Naive thymus-derived CD4-positive, alpha-beta T cell (primary cell): ENCODE data around the gene VSTM1. TPM values are rescaled to one million over a fixed set of nuclear protein-coding genes. Genes with fewer than 3 reads are reported as not detected.

Experiments used
- ATAC-seq: fragments of 150-1000 bp; cut with Tn5 transposase; 2 replicates; pipeline ENCODE4 v1.10.0; 2021; ENCODE audit warnings: mild to moderate bottlenecking, moderate library complexity
- CTCF ChIA-PET: fragments of 350-600 bp; sonication (Branson Sonifier 250); formaldehyde crosslinking; loops from one replicate; lab custom pipeline; 2021; ENCODE audit warnings: antibody characterized with exemption; lab: Charles Lee
- POLR2A ChIA-PET: fragments of 350-600 bp; sonication (Branson Sonifier 250); formaldehyde crosslinking; loops from one replicate; lab custom pipeline; 2021; ENCODE audit warnings: antibody characterized with exemption, inconsistent platforms; lab: Charles Lee
- DNase-seq, 9 donors: peaks; one replicate each; pipeline versions ENCODE4 v3.0.0 to v3.0.0-alpha.2; 2020 to 2022; ENCODE audit warnings: mixed read lengths in 1 of 9
- H3K27ac ChIP-seq: one replicate; pipeline ENCODE4 v1.7.0; 2013; ENCODE audit warnings: mild to moderate bottlenecking, low read depth, low read length, moderate library complexity
- H3K27me3 ChIP-seq, 2 donors: one replicate each; pipeline ENCODE4 v1.7.0; 2013; ENCODE audit warnings: low read length in 2 of 2, mild to moderate bottlenecking in 2 of 2, moderate library complexity in 2 of 2; ENCODE audit not compliant: control insufficient read depth in 2 of 2, insufficient read depth in 2 of 2
- H3K36me3 ChIP-seq, 3 experiments: 1 replicate in 2 of 3; 2 replicates in 1 of 3; pipeline ENCODE4 v1.7.0; 2013; ENCODE audit warnings: low read length in 3 of 3, mild to moderate bottlenecking in 3 of 3, moderate library complexity in 1 of 3; ENCODE audit not compliant: insufficient read depth in 3 of 3, control insufficient read depth in 2 of 3
- H3K4me1 ChIP-seq, 2 donors: one replicate each; pipeline ENCODE4 v1.7.0; 2013; ENCODE audit warnings: low read length in 2 of 2, mild to moderate bottlenecking in 2 of 2, moderate library complexity in 1 of 2; ENCODE audit not compliant: control insufficient read depth in 2 of 2, insufficient read depth in 2 of 2
- H3K4me3 ChIP-seq: 2 replicates; pipeline ENCODE4 v1.7.0; 2013; ENCODE audit warnings: mild to moderate bottlenecking, low read length
- H3K9me3 ChIP-seq, 3 experiments: 1 replicate in 2 of 3; 2 replicates in 1 of 3; pipeline ENCODE4 v1.7.0; 2013; ENCODE audit warnings: low read length in 3 of 3; ENCODE audit not compliant: control insufficient read depth in 2 of 3
- H3K27ac Mint-ChIP-seq, 9 donors: one replicate each; pipeline ENCODE4 v1.8.0; 2020 to 2022; ENCODE audit warnings: mixed read lengths in 9 of 9, mild to moderate bottlenecking in 8 of 9, moderate library complexity in 5 of 9, inconsistent platforms in 2 of 9
- H3K27me3 Mint-ChIP-seq, 5 donors: one replicate each; pipeline ENCODE4 v1.8.0; 2021 to 2022; ENCODE audit warnings: mixed read lengths in 5 of 5, mild to moderate bottlenecking in 1 of 5
- H3K36me3 Mint-ChIP-seq, 5 donors: one replicate each; pipeline ENCODE4 v1.8.0; 2020 to 2022; ENCODE audit warnings: mixed read lengths in 5 of 5, mild to moderate bottlenecking in 3 of 5, inconsistent platforms in 1 of 5
- H3K4me1 Mint-ChIP-seq, 7 donors: one replicate each; pipeline ENCODE4 v1.8.0; 2020 to 2022; ENCODE audit warnings: mixed read lengths in 7 of 7, mild to moderate bottlenecking in 3 of 7, inconsistent platforms in 1 of 7
- H3K4me3 Mint-ChIP-seq, 10 donors: one replicate each; pipeline ENCODE4 v1.8.0; 2020 to 2022; ENCODE audit warnings: mild to moderate bottlenecking in 10 of 10, mixed read lengths in 10 of 10, moderate library complexity in 6 of 10, inconsistent platforms in 2 of 10
- H3K9me3 Mint-ChIP-seq, 11 donors: one replicate each; pipeline ENCODE4 v1.8.0; 2020 to 2022; ENCODE audit warnings: mixed read lengths in 11 of 11, mild to moderate bottlenecking in 4 of 11, inconsistent platforms in 1 of 11, moderate library complexity in 1 of 11
- intact Hi-C, 2 donors: fragments of 100-400 bp; cut with micrococcal nuclease; formaldehyde crosslinking; loops; one replicate each; pipeline ENCODE4 v1.15.1; 2023
- polyA plus RNA-seq, 2 donors: library from polyadenylated mRNA; unstranded; fragments of 300-500 nt; fragmentation: Illumina TruSeq; gene quantifications; one replicate each; pipeline ENCODE4 v1.2.3, GENCODE V29; 2021
- total RNA-seq, 6 experiments: library from RNA in 5 of 6; stranded (reverse) in 5 of 6; gene quantifications; 1 replicate in 5 of 6; 2 replicates in 1 of 6; pipeline ENCODE4 v1.2.3 and lab custom pipeline; 2021 to 2026

Gene VSTM1, protein sequence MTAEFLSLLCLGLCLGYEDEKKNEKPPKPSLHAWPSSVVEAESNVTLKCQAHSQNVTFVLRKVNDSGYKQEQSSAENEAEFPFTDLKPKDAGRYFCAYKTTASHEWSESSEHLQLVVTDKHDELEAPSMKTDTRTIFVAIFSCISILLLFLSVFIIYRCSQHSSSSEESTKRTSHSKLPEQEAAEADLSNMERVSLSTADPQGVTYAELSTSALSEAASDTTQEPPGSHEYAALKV
- total RNA-seq (1 to 10 TPM in 2 of 5 experiments, not detected in 3; 1.7 to 2.1 TPM), polyA plus RNA-seq (not detected), total RNA-seq (lab: John Stamatoyannopoulos, UW) (not detected)

DNA sequence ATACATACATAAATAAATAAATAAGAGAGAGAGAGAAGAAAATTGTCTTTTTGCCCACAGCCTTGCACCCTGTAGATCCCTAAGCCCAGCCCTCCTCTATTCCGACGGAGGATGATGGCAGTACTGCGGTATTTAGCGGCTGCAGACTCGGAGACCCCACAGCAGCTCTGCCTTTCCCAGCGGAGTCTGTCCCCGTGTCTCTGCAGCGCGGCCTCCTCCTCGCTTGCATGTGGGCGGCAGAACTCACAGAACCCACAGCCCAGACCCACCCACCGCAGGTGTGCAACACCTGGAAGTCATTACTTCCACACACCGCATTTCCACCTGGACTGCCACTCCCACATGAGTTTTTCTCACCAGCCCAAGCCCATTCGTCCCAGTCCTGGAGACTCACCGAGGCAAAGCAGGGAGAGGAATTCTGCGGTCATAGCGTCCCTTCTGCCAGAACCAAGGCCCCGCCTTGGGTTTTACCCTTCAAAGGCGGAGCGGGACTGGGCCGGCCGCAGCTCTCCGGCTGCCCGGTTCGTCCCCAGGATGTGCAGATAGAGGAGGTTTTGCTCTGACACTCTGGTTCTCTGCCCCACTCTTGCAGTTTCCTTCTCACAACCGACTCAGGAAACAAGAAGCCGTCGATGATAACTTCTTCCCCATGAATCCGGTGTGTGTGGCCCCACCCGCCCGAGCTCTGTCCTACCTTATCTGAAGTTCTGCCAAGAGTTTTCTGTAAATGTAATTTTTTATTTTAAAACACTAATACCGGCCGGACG is at the start of gene VSTM1:
TSS of gene VSTM1 (minus strand) at position 548 of the 767 bp plus-strand sequence. CDS start at position 428, 120 bp downstream.
- DNase-seq (no peak), ATAC-seq (no peak)
- CTCF ChIA-PET, result no interaction called here
- H3K27ac Mint-ChIP-seq, result no peak within 1 kb of the TSS
- no peak within 1 kb of the TSS for H3K4me3 Mint-ChIP-seq
- no peaks in the 10 kb centered on the region for H3K36me3 Mint-ChIP-seq
- Histone ChIP-seq H3K4me3 (no peak within 1 kb of the TSS), H3K27ac (no peak within 1 kb of the TSS), H3K27me3 (no peaks in the 10 kb centered on the region), H3K9me3 (no peaks in the 10 kb centered on the region), H3K36me3 (no peaks in the 10 kb centered on the region), H3K4me1 (no peaks in the 10 kb centered on the region)
- POLR2A ChIA-PET, result no interaction called here
- H3K27me3 Mint-ChIP-seq, result peaks cover 11 to 61% (median 21%) of the 10 kb centered on the region in 5 donors
- peaks cover 0 to 4% (median 0%) of the 10 kb centered on the region in 11 donors for H3K9me3 Mint-ChIP-seq
- intact Hi-C loops, result no loop called here
- H3K4me1 Mint-ChIP-seq, result peaks cover 0 to 2% (median 0%) of the 10 kb centered on the region in 7 donors

DNA sequence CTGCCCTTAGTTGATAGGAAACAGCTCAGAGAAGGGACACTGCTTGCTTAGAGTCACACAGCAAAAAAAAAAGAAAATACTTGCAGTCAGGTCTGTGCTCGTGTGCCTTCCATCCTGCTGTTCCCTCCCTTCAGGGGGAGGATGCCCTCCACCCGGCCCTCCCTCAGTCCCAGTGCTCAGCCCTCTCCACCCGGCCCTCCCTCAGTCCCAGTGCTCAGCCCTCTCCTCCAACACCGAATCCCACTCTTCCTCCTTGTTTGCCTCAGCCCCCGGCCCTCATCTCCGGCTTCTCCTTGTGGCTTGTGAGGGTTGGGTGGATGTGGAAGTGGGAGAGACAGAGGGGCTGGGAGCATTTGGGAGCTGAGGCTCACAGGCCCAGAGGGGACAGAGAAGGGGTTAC is 46.0 kb upstream of the VSTM1 start:
- no peak overlapping the region for H3K4me3 Mint-ChIP-seq
- ATAC-seq (no peak), DNase-seq (peak in 1 of 9 donors; percentile 2)
- no peak overlapping the region for H3K4me3 ChIP-seq
- H3K9me3 ChIP-seq, result no peaks in the 10 kb centered on the region
- intact Hi-C loops, result loop anchor here in 1 of 2 donors (10.0 kb wide), 1 partner anchor 1005 kb away; the partner anchor contains the start of gene PPP1R12C
- no peak overlapping the region for H3K27ac ChIP-seq
- ChIA-PET CTCF (interaction anchor here (0.6 kb wide), 1 partner anchor 27 kb away, joined by 4 read pairs; no protein-coding TSS in a partner anchor), POLR2A (no interaction called here)
- peaks cover 3 to 27% (median 4%) of the 10 kb centered on the region in 5 donors for H3K36me3 Mint-ChIP-seq
- peaks cover 8 to 9% of the 10 kb centered on the region in 2 donors for H3K4me1 ChIP-seq
- H3K4me1 Mint-ChIP-seq, result peaks cover 12 to 35% (median 29%) of the 10 kb centered on the region in 7 donors
- H3K9me3 Mint-ChIP-seq, result no peaks in the 10 kb centered on the region
- H3K27ac Mint-ChIP-seq, result no peak overlapping the region
- no peaks in the 10 kb centered on the region for H3K27me3 ChIP-seq
- no peaks in the 10 kb centered on the region for H3K27me3 Mint-ChIP-seq
- H3K36me3 ChIP-seq, result peaks cover 4 to 58% (median 14%) of the 10 kb centered on the region in 3 experiments

DNA sequence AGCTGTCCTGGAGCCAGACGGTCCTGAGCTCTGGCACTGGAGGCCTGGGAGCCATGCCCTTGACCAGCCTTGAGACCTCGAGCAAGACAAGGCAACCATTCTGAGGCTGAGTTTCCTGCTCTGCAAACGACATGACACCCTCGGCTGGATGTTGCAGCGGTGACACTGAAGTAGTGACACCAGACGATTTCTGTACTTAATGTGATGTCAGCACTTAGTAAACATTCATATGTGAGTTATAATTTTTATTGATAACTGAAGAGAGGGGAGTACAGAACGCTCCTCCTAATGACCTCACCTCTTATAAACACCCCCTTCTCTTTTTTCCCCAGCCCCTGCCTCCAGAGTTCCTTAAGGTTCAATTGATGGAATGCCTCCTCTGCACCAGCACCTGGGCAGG is 44.8 kb upstream of the VSTM1 start:
- H3K36me3 ChIP-seq, result peaks cover 4 to 58% (median 14%) of the 10 kb centered on the region in 3 experiments

DNA sequence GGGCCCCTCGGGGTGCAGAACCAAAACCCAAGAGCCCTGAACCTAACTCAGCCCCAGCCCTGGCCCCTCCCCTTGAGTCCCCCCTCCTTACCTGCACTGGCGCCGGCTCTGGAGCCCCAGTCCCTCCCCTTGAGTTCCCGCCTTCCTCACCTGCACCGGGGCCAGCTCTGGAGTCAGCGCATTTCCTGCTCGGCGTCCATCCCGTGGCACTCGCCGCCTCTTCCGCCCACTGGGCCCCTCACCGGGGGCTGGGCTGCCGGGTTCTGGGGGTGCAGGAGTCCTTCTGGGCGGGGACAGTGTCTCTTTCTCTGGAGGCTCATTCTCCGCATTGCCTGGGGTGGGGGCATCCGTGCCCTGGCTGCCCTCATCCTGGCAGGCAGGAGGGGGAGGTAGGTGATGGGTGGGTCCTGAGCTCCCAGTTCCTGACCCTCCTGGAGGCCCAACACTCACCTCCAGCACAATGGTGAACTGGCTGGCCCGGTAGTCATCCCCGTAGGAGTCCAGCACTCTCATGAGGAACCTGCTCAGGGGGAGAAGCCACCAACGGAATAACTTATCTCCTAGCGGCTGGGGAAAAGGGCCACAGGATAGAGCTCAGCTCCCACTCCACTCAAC is 44.3 kb upstream of the VSTM1 start:
- H3K4me1 ChIP-seq, result peaks cover 0 to 6% of the 10 kb centered on the region in 2 donors
- ATAC-seq (no peak), DNase-seq (peak in 1 of 9 donors; percentile 4)
- H3K27me3 Mint-ChIP-seq, result no peaks in the 10 kb centered on the region
- H3K4me1 Mint-ChIP-seq, result peaks cover 0 to 29% (median 25%) of the 10 kb centered on the region in 7 donors
- ChIA-PET POLR2A (no interaction called here), CTCF (interaction anchor here (0.6 kb wide), 1 partner anchor 11 kb away, joined by 3 read pairs; no protein-coding TSS in a partner anchor)
- peaks cover 3 to 27% (median 4%) of the 10 kb centered on the region in 5 donors for H3K36me3 Mint-ChIP-seq
- H3K9me3 Mint-ChIP-seq, result no peaks in the 10 kb centered on the region
- intact Hi-C loops, result no loop called here
- H3K4me3 Mint-ChIP-seq, result no peak overlapping the region
- H3K4me3 ChIP-seq, result no peak overlapping the region
- H3K9me3 ChIP-seq, result no peaks in the 10 kb centered on the region
- H3K36me3 ChIP-seq, result peaks cover 4 to 59% (median 14%) of the 10 kb centered on the region in 3 experiments
- H3K27ac Mint-ChIP-seq, result peak overlapping the region in 1 of 9 donors; percentile 49
- no peaks in the 10 kb centered on the region for H3K27me3 ChIP-seq
- no peak overlapping the region for H3K27ac ChIP-seq

More for the DNA sequence above, 44.8 kb upstream of the VSTM1 start:
- DNase-seq (no peak), ATAC-seq (no peak)
- Histone ChIP-seq H3K4me1 (peaks cover 0 to 1% of the 10 kb centered on the region in 2 donors), H3K9me3 (no peaks in the 10 kb centered on the region), H3K27ac (no peak overlapping the region), H3K27me3 (no peaks in the 10 kb centered on the region), H3K4me3 (no peak overlapping the region)
- intact Hi-C loops, result no loop called here
- no peak overlapping the region for H3K4me3 Mint-ChIP-seq
- no peak overlapping the region for H3K27ac Mint-ChIP-seq
- peaks cover under 1 to 29% (median 23%) of the 10 kb centered on the region in 7 donors for H3K4me1 Mint-ChIP-seq
- no peaks in the 10 kb centered on the region for H3K9me3 Mint-ChIP-seq
- POLR2A ChIA-PET, result no interaction called here
- peaks cover 3 to 27% (median 4%) of the 10 kb centered on the region in 5 donors for H3K36me3 Mint-ChIP-seq
- CTCF ChIA-PET, result no interaction called here
- no peaks in the 10 kb centered on the region for H3K27me3 Mint-ChIP-seq

DNA sequence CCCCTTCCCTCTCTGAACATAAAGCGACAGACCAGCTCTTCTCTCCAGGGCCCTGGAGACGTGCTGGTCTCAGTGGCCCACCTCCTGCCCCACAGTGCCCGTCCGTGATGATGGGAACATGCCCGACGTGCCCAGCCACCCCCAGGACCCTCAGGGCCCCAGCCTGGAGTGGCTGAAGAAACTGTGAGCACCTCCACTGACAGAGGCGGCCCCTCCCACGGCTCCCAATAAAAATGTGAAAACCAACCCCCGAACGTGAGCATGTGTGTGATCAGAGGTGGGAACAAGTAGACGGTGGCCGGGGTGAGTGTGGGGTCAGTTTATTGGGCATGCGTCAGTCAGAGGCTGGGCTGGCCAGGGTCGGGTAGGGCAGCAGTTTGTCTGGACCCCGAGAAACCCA is 43.0 kb upstream of the VSTM1 start:
- Histone ChIP-seq H3K9me3 (no peaks in the 10 kb centered on the region), H3K4me1 (peaks cover 0 to 6% of the 10 kb centered on the region in 2 donors), H3K4me3 (no peak overlapping the region), H3K27ac (no peak overlapping the region), H3K36me3 (peaks cover 4 to 63% (median 14%) of the 10 kb centered on the region in 3 experiments), H3K27me3 (no peaks in the 10 kb centered on the region)
- H3K27ac Mint-ChIP-seq, result peak overlapping the region in 1 of 9 donors; percentile 20
- ChIA-PET CTCF (interaction anchor here (0.7 kb wide), 1 partner anchor 67 kb away, joined by 3 read pairs; no protein-coding TSS in a partner anchor), POLR2A (no interaction called here)
- H3K36me3 Mint-ChIP-seq, result peaks cover 3 to 27% (median 4%) of the 10 kb centered on the region in 5 donors
- ATAC-seq, result no peak
- intact Hi-C loops, result no loop called here
- peaks cover 0 to 2% (median 0%) of the 10 kb centered on the region in 5 donors for H3K27me3 Mint-ChIP-seq
- peak in 1 of 9 donors; percentile 4 for DNase-seq
- H3K9me3 Mint-ChIP-seq, result peaks cover 0 to 2% (median 0%) of the 10 kb centered on the region in 11 donors
- peaks cover 5 to 35% (median 28%) of the 10 kb centered on the region in 7 donors for H3K4me1 Mint-ChIP-seq
- peak overlapping the region in 1 of 10 donors; percentile 41 for H3K4me3 Mint-ChIP-seq

DNA sequence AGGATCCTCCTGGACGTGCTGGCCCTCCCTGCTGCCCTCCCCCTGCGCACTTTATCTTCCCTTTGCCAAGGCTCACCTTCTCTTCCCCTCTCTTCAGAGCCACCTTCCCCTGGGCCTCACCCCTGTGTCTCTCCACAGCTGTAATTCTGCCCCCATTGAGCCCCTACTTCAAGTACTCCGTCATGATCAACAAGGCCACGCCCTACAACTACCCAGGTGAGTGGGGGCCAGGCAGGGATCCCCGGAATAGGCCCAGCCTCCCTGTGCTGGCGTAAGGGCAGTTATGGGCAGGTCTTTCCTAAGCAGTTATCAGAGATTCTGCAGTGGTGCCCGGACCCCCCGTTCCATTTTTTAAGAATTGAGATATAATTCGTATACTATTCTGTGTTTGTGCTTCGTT is 42.1 kb upstream of the VSTM1 start:
- Mint-ChIP-seq H3K27ac (peak overlapping the region in 2 of 9 donors; percentile 56 to 74), H3K4me1 (peaks cover 5 to 40% (median 26%) of the 10 kb centered on the region in 7 donors), H3K4me3 (peak overlapping the region in 3 of 10 donors; percentile 29 to 44 (median 41)), H3K27me3 (peaks cover 0 to 2% (median 0%) of the 10 kb centered on the region in 5 donors), H3K9me3 (peaks cover 0 to 2% (median 0%) of the 10 kb centered on the region in 11 donors), H3K36me3 (peaks cover 2 to 25% (median 2%) of the 10 kb centered on the region in 5 donors)
- ChIA-PET CTCF (no interaction called here), POLR2A (interaction anchor here (0.6 to 1.5 kb wide), 2 partner anchors 10 to 233 kb away, joined by 3 to 6 read pairs; partner anchors contain the start of genes PRPF31 and TFPT)
- Histone ChIP-seq H3K27me3 (no peaks in the 10 kb centered on the region), H3K36me3 (peaks cover 4 to 59% (median 11%) of the 10 kb centered on the region in 3 experiments), H3K4me1 (peaks cover 0 to 6% of the 10 kb centered on the region in 2 donors), H3K4me3 (no peak overlapping the region), H3K27ac (no peak overlapping the region), H3K9me3 (no peaks in the 10 kb centered on the region)
- intact Hi-C loops, result no loop called here
- ATAC-seq (no peak), DNase-seq (no peak)
